ENCODE measurements around the gene TMEM107.

The TMEM107 gene

DNA sequence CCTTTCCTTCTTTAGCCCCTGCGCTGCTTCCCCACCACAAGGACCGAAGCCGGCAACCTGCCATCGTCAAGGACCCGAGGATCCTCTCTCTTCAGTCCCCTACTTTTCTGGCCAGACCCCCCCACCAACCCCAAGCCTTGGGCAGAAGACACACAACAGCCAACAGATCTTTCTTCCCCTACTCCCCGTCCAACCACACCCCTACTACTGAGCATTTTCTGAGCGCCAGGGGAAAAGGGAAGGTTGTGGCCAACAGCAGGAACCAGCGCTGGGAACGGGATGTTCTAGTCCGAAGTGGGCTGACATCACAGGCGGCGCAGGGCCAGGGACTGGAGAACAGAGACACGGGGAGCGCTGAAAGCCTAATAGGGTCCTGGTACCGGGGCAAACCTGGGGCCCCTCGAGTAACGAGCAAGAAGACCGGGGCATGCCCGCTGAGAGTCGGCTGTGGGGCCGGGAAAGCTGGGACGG is 24.5 kb downstream of the TMEM107 start:
- no peak for DNase-seq (ENCODE audit: low read depth in 2 of 2, low spot score in 1 of 2)

DNA sequence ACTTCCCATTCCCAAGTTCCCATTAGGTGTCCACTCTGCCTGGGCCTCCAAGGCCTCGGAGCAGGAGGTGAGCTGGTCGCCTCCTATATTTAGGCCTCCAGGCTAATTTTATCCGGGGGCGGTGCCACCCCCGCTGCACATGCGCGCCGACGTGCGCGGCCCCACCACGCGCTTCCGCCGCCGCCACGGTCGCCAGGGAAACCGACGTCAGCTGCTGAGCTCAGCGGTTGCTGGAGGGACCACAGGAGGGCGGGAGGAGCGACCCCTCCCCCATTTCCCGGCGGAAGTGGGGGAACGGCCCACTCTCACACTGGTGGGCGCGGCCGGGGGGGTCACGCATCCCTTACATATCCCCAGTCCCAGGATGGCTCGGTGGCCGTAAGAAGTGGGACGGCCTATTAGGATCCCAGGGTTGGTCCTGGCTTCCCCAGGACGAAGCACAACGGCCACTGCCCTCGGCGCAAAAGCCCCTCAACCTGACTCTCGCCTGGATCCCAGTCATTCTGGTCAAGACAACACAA is 25.0 kb downstream of the TMEM107 start:
- DNase-seq (ENCODE audit: low read depth in 2 of 2, low spot score in 1 of 2), result peak; percentile 80

DNA sequence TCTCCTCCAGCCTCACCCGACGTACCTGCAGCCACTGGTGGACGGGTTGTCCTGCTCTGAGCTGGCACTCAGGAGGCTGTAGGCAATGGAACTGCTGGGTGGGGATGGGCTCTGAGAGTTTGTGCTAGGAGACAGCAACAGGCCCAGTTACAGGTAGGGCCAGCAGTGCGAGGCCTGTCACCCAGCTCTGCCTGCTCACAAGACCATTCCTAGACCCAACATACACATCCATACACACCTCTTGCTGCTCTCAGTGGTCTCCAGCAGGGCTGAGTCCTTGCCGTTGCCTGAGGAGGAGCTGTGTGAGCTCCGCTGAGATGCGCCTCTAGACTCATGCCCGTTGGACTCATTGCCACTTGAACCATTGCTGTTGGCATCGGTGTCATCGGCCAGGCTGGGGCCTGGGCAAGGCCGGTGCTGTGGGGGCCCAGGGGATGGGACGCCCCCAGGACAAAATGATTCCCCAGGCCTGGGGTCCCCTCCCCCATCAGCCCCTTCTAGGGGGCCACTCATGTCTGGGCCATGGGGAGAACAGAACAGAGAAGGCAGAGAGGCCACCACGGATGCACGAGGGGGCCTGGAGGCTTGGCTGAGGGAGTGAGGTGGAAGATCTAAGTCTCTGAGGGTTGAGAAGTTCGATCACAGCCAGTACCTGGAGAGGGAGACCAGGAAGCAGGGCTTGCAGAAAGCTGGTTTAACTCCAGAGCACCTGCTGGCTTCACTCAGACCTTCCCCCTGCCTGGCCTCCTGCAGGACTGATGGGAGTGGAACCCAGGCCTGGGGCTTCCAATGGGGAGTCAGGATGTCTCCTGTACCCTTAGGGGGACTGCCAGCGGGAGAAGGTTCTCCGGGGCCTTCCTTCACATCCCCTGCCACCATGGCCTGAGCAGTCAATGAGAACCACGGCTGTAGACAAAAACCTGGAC is 25.7 kb downstream of the TMEM107 start:
- DNase-seq (ENCODE audit: low read depth in 2 of 2, low spot score in 1 of 2), result no peak

DNA sequence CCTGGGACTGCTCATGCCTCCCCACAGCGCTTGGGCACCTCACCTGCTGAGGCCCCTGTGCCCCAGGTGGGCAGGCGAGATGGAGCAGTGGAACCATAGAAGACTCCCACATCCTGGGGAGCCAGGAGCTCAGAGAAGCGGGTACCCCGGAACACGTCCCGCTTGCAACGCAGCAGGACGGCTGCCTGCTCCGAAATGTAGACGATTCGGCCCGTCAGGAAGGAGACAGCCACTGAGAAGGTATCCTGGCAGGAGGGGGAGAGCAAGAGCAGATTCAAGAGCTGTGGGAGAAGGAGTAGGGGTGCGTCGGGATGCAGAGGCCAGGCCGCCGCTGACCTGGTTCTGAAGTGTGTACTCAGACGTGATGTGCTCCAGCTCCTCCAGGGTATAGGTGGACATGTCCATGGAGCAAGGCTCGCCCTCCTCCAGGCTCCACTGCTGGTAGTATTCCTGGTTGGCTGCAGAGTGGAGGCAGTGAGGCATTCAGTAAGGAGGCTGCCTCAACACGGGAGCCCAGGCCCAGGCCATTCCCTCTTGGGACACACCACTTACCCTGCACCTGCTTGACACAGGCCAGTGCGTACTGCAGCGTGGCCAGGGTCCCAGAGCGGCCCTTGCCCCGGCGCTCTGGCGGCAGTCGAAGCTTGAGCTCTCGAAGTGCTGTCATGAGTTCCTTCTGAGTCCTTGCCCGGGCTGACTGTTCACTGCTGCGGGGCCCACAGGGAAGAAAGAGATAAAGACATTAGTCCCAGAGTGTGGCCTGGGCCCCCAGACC is 26.6 kb downstream of the TMEM107 start:
- DNase-seq (ENCODE audit: low read depth in 2 of 2, low spot score in 1 of 2), result no peak

DNA sequence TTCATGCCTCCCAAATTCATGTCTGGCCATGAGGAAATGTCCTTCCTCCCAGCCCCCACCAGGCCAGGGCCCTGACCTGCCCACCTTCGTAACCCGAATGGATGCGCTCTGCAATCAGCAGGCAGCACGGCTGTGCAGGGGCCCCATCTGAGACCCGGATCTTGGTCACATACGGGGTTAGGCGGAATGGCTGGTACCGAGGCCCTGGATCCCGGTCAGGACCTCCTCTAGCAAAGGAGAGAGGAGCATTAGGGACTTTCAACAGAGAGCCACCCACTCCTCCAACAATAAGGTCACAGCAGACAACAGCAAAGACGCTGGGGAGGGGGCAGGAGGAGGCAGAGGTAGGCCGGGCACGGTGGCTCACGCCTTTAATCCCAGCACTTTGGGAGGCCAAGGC is 27.6 kb downstream of the TMEM107 start:
- no peak for DNase-seq (ENCODE audit: low read depth in 2 of 2, low spot score in 1 of 2)

DNA sequence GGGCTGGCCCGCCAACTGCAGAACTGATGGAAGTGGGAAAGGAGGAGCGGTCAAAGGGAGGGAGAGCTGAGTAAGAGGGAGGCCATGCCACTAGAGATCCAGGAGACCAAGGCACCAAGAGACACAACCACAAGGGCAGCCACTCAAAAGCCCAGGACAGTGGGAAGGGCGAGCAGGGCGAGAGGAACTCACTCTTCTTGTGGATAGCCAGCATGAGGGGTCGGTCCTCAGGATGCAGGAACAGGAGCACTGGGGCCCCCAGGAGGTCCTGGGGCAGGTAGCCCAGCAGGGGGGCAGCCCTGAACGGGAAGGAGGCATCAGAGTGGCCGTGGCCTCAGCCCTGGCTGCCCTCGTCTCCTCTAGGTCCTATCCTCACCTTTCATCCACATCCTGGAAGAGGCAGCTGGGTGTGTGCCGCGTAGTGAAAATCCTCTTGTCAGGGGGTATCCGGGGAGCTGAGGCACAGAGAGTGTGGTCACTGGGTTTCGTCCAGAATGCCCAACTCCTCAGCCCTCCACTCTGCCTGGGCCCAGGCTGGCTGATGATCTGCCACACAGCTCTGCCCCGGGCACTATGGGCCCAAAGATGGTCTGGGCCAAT is 28.3 kb downstream of the TMEM107 start:
- DNase-seq (ENCODE audit: low read depth in 2 of 2, low spot score in 1 of 2), result no peak

DNA sequence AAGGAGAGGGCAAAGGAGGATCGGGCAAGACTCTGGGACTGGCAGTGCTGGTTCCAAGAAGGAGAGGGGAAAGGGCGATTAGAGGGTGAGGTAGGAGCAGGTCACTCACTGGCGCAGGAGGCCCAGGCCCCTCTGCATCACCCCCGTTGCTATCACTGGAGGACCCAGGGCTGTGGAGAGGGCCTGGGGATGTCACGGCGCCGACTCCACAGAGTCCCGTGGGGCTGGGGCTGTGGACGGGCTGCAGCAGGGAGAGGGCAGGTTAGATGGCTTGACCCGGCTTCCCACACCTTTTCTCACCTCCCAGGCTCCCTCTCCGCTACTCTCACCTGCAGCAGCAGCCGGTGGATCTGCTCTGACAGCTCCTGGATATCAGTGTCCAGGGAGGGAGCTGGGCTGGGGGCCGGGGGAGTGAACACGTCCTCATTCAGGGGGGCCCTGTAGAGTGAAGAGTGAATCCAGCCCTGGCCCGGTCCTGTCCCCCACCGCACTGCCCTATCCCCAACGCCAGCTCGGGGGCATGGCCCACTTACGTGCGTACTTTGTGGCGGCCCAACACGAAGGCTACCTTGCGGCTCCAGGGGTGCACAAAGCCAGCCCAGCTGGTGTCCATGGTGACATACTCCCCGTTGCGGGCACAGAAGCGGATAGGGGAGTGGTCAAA is 28.9 kb downstream of the TMEM107 start:
- DNase-seq (ENCODE audit: low read depth in 2 of 2, low spot score in 1 of 2), result no peak

DNA sequence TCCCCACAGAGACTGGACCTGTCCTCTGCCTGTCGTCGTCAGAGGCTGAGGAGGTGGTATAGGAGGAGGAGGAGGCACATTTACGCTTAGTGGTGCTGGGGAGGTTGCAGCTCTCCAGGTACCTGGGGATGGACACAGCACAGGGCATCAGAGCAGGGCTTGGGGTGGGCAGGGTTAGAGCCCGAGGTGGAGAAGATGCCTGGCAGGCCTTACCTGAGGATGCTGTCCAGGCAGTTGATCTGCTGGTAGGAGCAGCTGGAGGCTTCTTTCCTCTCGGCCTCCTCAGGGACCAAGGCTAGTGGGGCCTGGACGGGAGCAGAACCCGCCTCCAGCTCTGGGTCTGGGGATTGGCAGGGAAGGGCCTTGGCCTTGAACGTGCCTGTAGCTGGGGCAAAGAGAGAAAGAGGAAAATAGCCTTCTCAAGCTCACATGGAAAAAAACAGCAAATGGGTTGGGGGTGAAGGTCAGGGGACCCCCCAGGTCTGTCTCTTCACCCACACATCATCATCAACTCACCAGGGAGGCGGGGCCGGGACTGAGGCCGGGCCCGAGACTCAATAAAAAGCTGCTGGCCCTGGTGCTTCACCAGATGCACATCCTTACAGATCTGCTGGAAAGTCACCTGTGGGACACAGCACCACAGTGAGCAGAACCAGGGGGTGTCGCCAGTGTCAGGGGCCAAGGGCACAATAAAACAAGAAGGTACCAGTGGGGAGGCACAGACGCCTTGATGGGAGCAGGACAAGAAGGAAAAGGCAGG is 29.6 kb downstream of the TMEM107 start:
- no peak for DNase-seq (ENCODE audit: low read depth in 2 of 2, low spot score in 1 of 2)

DNA sequence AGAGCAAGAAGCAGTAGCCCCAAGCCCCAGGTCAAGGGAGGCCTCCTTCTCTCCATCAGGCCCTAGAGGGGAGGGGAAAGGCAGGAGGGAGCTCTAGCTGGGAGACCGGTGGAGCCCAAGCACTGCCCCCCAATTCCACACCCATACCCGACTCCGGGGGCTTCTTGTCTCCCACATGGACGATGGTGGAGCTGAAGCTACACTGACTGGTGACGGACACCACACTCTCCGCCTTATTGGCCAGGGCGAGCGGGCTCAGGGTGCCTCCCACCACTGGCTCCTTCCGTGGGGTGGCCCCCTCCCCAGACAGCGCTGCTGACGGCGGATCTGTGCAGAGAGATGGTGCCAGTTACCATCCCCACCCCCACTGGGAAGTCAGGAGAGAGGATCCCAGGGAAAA is 30.4 kb downstream of the TMEM107 start:
- no peak for DNase-seq (ENCODE audit: low read depth in 2 of 2, low spot score in 1 of 2)

DNA sequence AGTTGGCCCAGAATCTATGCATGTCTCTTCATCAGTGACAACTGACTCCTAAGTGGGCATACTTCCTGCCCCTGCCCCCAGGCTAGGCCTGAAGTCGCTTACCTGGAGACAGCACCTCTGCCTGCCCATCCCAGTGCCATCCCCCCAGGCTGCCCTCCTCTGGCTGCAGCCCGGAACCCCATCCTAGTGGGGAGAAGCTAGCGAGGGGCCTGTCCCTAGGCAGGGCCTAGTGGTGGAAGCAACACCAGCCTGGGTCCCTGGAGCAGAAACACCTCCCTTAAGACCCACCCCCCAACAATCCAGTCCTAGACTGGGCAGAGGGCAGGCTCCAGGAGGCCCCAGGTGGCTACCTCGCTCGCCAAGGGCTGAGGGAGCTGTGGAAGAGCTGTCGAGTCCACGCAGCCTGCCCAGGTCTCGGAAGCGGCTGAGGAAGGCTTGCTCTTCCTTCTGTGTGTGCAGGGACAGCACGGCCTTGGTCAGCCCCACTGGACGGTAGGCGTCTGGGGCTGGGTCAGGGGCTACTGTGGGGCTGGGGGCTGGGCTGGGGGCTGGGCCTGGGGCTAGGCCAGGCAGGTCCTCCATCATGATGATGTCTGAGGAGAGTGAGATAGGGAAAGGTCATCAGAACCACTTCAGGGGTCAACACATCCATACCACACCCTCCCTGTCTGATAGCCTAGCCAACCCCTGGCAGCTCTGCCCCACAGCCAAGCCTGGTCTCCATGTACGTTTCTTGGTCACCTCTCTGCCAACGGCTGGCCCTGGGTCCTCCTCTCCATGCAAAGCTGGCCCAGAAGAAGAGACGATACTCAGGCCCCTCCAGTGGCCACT is 31.6 kb downstream of the TMEM107 start:
- DNase-seq (ENCODE audit: low read depth in 2 of 2, low spot score in 1 of 2), result no peak

DNA sequence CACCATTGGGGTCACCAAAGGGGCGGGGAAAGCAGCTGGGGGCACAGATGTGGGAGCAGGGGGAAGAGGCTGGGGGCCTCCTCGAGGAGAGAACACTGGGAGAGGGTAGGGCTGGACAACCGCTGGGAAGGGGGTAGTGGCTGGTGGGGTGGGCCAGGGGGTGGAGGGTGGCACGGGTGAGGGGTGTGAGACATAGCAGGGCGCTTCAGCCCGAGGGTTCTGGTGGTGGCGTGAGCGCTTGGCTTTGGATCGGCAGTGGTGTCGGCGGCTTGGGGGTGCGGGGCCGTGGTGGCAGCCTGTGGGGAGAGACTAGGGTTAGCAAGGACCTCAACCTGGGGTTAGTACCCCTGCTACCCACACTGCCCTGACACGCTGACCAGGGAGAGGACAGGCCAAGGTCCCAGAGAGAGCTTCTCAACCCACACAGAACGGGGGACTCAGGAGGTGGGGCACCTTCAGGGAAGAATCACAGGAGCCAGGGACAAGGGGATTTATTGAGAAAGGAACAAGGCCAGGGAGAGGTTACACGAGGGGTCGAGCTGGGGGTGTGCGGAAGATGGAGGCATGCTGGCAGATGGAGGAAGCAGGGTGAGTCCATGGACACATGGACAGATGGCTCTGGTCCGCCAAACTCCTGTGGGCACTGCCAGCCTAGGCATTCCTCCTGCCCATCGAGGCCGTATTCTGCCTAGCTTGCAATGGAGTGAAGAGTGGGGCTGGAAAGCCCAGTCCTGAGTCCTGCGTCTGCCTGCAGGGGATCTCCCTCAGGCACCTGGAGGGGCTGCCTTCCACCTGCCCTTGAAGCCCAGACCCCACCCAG is 32.4 kb downstream of the TMEM107 start:
- DNase-seq (ENCODE audit: low read depth in 2 of 2, low spot score in 1 of 2), result no peak

DNA sequence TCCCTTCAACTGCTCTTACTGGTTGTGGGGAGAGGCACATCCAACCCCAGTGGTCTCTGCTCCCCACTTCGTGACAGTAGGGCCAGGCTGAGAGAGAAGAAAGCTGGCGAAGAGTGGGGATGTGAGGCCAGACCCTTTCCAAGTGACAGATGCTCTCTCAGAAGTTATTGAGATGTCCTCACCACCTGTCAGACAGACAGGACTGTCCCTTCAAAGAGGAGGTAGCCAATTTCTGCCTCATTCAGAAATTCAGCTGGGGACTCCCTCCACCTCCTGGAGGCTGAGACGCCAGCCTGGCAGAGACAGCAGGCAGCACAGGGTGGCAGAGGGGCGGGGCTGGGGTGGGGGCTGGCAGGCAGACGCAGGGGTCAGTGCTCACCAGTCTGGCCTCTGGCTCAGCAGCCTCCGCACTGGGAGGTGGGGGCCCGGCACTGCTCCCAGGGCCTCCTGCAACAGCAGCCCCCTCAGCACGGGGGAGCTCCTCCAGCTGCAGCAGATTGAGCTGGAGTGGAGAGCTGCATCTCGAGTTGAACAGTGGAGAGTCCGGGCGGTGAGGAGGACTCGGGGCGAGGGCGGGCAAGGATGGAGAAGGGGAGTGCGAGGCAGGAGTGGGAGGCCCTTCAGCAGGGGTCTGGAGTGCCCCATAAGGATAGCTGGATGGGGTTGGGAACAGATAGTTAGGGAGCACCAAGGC is 33.1 kb downstream of the TMEM107 start:
- no peak for DNase-seq (ENCODE audit: low read depth in 2 of 2, low spot score in 1 of 2)

DNA sequence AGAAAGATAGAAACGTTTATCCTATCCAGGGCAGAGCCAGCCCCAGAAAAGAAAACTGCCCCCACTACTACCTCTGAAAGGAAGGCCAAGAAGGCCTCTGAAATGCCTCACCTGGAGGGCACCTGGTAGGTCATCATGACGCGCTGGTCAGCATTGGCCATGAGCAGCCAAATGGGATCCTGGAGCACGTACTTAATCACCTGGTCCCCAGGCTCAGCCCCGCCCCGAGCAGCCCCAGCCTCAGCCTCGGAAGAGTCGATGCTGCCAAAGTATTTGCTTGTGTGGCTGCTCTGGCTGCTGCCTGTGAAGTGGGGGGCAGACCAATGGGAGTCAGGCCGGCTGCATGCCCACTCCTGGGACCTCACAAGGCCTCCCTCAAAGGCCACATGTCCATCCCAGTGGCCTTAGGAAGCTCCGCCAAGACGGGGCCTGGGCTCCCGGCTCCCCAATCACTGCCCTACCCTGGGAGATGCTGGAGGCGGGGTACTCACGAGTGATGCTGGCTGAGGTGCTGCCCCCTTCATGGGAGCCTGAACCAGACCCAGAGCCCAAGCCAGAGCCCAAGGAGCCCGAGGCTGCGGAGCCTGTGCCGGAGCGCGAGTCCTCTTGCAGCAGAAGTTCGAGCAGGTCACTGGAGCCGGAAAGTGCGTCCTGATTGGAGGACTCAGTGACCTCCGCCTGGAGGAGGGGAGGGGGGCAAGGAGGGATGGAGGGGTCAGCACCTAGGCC is 33.9 kb downstream of the TMEM107 start:
- no peak for DNase-seq (ENCODE audit: low read depth in 2 of 2, low spot score in 1 of 2)

DNA sequence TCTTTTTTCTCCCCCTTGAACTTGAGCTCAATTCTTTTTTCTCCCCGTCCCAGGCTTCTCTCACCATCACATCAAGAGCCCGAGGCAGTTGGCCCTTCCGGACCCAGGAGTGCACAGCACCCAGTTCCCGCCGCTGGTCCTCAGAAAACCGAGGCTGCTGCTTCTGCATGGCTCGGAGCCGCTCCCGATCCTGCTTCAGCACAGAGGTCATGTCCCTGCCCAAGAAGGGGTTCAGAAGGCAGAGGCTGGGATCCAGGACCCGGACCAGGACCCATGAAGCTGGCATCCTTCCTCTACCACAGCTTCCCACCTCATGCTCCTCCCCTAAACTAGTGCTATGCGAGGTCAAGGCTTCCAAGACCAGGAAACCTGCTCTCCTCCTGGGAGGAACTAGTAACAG is 34.4 kb downstream of the TMEM107 start:
- DNase-seq (ENCODE audit: low read depth in 2 of 2, low spot score in 1 of 2), result no peak

DNA sequence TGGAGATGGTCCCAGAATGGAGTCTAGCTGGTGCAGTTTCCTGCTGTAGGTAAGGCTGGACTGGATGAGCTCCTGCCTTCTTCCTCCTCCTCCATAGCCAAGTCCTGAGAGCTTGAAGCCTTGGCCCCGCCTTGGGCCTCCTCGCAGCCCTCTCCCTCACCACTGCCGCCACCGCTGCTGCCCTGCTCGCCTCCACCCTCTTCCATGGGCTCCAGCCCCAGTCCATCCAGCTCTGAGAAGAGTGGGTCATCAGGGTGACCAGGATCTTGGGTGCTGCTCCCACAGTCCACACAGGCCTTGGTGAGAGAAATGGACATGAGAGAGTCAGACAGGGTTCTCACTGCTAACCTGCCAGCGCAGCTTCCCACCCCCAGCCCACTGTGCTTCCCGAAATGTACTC is 35.1 kb downstream of the TMEM107 start:
- DNase-seq (ENCODE audit: low read depth in 2 of 2, low spot score in 1 of 2), result no peak

DNA sequence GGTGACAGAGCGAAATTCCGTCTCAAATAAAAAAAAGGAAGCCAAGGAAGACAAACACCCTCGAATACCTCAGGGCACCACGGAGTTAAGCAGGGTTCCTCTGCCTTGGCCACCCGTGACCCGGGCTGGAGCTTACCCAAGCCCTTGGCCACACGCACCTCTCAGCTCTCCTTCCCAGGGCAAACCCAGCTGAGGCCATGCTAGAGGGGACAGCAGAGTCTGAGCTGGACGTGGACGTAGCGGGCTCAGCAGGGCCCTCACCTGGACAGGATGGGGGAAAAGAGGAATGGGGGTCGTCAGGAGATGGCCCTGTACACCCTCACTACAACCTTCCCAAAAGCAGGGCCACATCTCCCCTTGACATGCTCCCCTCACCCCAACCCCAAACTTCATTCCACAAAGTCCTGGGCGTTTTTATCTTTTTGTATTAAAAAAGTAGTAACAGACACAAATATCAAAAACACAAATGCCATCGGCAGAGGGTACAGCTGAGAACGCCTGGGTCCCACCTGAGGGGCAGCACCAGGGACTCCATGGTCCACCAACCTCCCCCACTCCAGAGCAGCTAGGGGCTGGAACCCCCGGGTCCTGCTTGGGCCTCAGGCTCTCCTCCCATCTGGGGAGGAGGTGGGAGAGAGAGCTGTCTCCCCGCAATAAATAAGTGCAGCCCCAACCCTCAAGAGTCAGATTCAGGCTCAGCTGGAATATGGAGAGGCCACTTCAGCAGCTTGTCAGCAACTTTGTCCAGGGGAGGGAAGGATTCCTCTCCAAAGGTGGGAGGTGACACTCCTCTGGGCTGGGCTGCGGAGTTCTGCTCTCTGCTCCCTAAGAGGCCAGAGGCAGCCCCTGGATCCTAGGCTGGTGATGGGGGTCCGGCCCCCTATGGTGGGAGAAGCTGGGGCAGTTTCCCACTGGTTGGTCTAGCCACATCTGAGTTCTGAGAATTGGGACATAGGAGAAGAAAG is 35.8 kb downstream of the TMEM107 start:
- no peak for DNase-seq (ENCODE audit: low read depth in 2 of 2, low spot score in 1 of 2)

All from stimulated activated CD8-positive, alpha-beta memory T cell treated with anti-CD3 and anti-CD28 coated beads, Interleukin-4, amount 100 ng/mL, for 1 hour (primary cell).